K562 (cell line): ENCODE data around the gene ANKRD44. TPM values are rescaled to one million over a fixed set of nuclear protein-coding genes. Genes with fewer than 3 reads are reported as not detected.

ENCODE experiments used
- ARID1B ChIP-seq: fragments of 450-650 bp; IDR thresholded peaks from 2 replicates; pipeline ENCODE4 v1.6.1; 2016; ENCODE audit warnings: antibody characterized with exemption, mild to moderate bottlenecking, inconsistent platforms
- ATF3 ChIP-seq, 2 experiments: fragments of 450-650 bp in 1 of 2; sonication (generic) in 1 of 2; formaldehyde crosslinking in 1 of 2; IDR thresholded peaks in 1 of 2; conservative IDR thresholded peaks in 1 of 2; 2 replicates each; pipeline versions ENCODE4 v1.6.1 to v1.8.1; 2016 to 2023; ENCODE audit warnings: mild to moderate bottlenecking in 2 of 2, moderate library complexity in 2 of 2, inconsistent platforms in 1 of 2, missing genetic modification reagents in 1 of 2
- C11orf30 ChIP-seq: fragments of 450-650 bp; IDR thresholded peaks from 2 replicates; pipeline ENCODE4 v1.6.1; 2016; ENCODE audit warnings: low read depth, mild to moderate bottlenecking
- CBX2 ChIP-seq: fragments of 200-600 bp; sonication (generic); IDR thresholded peaks from one replicate; pipeline ENCODE4 v1.6.1; 2012; ENCODE audit warnings: mild to moderate bottlenecking, low read length, inconsistent platforms; ENCODE audit not compliant: insufficient read depth, poor library complexity, severe bottlenecking
- CTBP1 ChIP-seq: fragments of 450-650 bp; IDR thresholded peaks from 2 replicates; pipeline ENCODE4 v1.6.1; 2016; ENCODE audit warnings: borderline replicate concordance
- E2F5 ChIP-seq: sonication (generic); formaldehyde crosslinking; IDR thresholded peaks from 2 replicates; pipeline ENCODE4 v1.8.0; 2022; ENCODE audit warnings: mild to moderate bottlenecking, missing genetic modification reagents
- ETV1 ChIP-seq: fragments of 450-650 bp; conservative IDR thresholded peaks from 2 replicates; pipeline ENCODE4 v1.6.1; 2016; ENCODE audit warnings: missing genetic modification characterization, control low read depth, low read depth, missing compliant biosample characterization
- JUND ChIP-seq, 2 experiments: IDR thresholded peaks; 2 replicates in 1 of 2; 3 replicates in 1 of 2; pipeline ENCODE4 v1.6.1; 2011; ENCODE audit warnings: borderline replicate concordance in 2 of 2, low read depth in 2 of 2, low read length in 2 of 2, improper control_type of control experiment in 1 of 2, missing biosample characterization in 1 of 2, missing genetic modification characterization in 1 of 2, missing genetic modification reagents in 1 of 2
- MEF2D ChIP-seq: conservative IDR thresholded peaks from 2 replicates; pipeline ENCODE4 v1.6.1; 2016; ENCODE audit warnings: low read depth, missing genetic modification characterization, missing compliant biosample characterization
- NFE2 ChIP-seq: IDR thresholded peaks from 2 replicates; pipeline ENCODE4 v1.6.1; 2014; ENCODE audit warnings: antibody characterized with exemption, low read depth
- SLC30A9 ChIP-seq: fragments of 250-450 bp; sonication (Bioruptor Pico); IDR thresholded peaks from 2 replicates; pipeline ENCODE4 v1.8.0; 2022; ENCODE audit warnings: mild to moderate bottlenecking, moderate library complexity
- SMAD2 ChIP-seq: fragments of 150-350 bp; IDR thresholded peaks from 2 replicates; pipeline ENCODE4 v1.6.1; 2014; ENCODE audit warnings: low read depth, mild to moderate bottlenecking, low read length
- SP2 ChIP-seq: IDR thresholded peaks from 2 replicates; pipeline ENCODE4 v1.6.1; 2011; ENCODE audit warnings: mild to moderate bottlenecking, low read depth, low read length, moderate library complexity; ENCODE audit not compliant: poor library complexity, severe bottlenecking; ENCODE audit errors: extremely low read depth
- U2AF1 ChIP-seq: fragments of 200-400 bp; formaldehyde crosslinking; optimal IDR thresholded peaks from 2 replicates; pipeline ENCODE3; 2017; ENCODE audit warnings: mild to moderate bottlenecking, low read depth, low read length, moderate library complexity
- ZNF24 ChIP-seq: fragments of 450-650 bp; IDR thresholded peaks from 2 replicates; pipeline ENCODE4 v1.6.1; 2016
- ZNF316 ChIP-seq: fragments of 450-650 bp; IDR thresholded peaks from 2 replicates; pipeline ENCODE4 v1.6.1; 2016
- ZNF668 ChIP-seq: fragments of 250-450 bp; sonication (Bioruptor Pico); IDR thresholded peaks from 2 replicates; pipeline ENCODE4 v1.8.0; 2022; ENCODE audit warnings: mild to moderate bottlenecking, inconsistent platforms
- polyA plus RNA-seq, 8 experiments: library from polyadenylated mRNA; depleted of rRNA in 4 of 8; stranded (reverse) in 5 of 8; unstranded in 3 of 8; fragments of >200 nt; fragmentation: Nextera tagmentation in 2 of 8; fragmentation: Illumina TruSeq in 1 of 8; extraction: Ambion mirVana in 2 of 8; extraction: Trizol in 1 of 8; gene quantifications; 2 replicates each; pipeline versions ENCODE4 v1.2.1 to v1.2.3, GENCODE V29; 2011 to 2014; ENCODE audit warnings: inconsistent platforms in 1 of 8, missing spikeins in 1 of 8
- total RNA-seq, 7 experiments: library from RNA; depleted of rRNA in 6 of 7; stranded (reverse); fragments of >200 nt in 6 of 7; fragmentation: Illumina TruSeq in 2 of 7; extraction: Trizol in 2 of 7; gene quantifications; 2 replicates each; pipeline versions ENCODE4 v1.2.1 to v1.2.3, GENCODE V29; 2011 to 2021; ENCODE audit warnings: low replicate concordance in 1 of 7

The ANKRD44 gene
- total and polyA plus RNA-seq, 9 of the 15 experiments (the other 6 are each of a cell fraction or from before 2014, with no cell fraction given): 0.03 to 0.64 (median 0.07) TPM; not detected in 3

GRCh38 chr2:196987649-196988364, 322.8 kb downstream of the ANKRD44 start (continued):
- no peak for TF ChIP-seq CBX2
- TF ChIP-seq ARID1B: peak; percentile 58
- no peak for TF ChIP-seq U2AF1
- TF ChIP-seq SLC30A9 (CRISPR knock-in tag): no peak
- TF ChIP-seq CTBP1: no peak
- no peak for TF ChIP-seq SMAD2
- TF ChIP-seq JUND (IDR thresholded peaks at IDR 0.05; ENCODE audit: borderline replicate concordance, low read depth, low read length): peak; percentile 85
- TF ChIP-seq JUND (tag; IDR thresholded peaks at IDR 0.05; ENCODE audit: borderline replicate concordance, low read depth, low read length): peak; percentile 90
- no peak for TF ChIP-seq ZNF668
- peak; percentile 81 for TF ChIP-seq ATF3 (IDR thresholded peaks at IDR 0.05)
- TF ChIP-seq ATF3 (CRISPR knock-in tag; conservative IDR thresholded peaks at IDR 0.05): no peak
- no peak for TF ChIP-seq E2F5 (CRISPR knock-in tag)
- TF ChIP-seq ETV1 (tag): peak; percentile 56; the same call in 1 of the 2 replicates
- TF ChIP-seq MEF2D (tag): peak; percentile 67; the same call in 1 of the 2 replicates
- TF ChIP-seq NFE2: 0 out of 2 replicates have a peak, but pooled peaks have one; percentile 7
- 0 out of 2 replicates have a peak, but pooled peaks have one; percentile 24 for TF ChIP-seq ZNF316
- peak; percentile 17; the same call in 1 of the 2 replicates for TF ChIP-seq C11orf30
- no peak for TF ChIP-seq ZNF24
- no peak for TF ChIP-seq SP2
